Common myeloid progenitor, CD34-positive (primary cell): ENCODE measurements around the gene CLIC3.

Experiments used
- CTCF ChIA-PET: fragments of 350-600 bp; sonication (Branson Sonifier 250); formaldehyde crosslinking; loops from one replicate; lab custom pipeline; 2021; ENCODE audit warnings: antibody characterized with exemption; lab: Charles Lee
- POLR2A ChIA-PET: fragments of 350-600 bp; sonication (Branson Sonifier 250); formaldehyde crosslinking; loops from one replicate; lab custom pipeline; 2021; ENCODE audit warnings: antibody characterized with exemption; lab: Charles Lee
- DNase-seq, 3 donors: peaks; one replicate each; pipeline versions ENCODE4 v3.0.0 to v3.0.0-alpha.2; 2013
- H3K27ac ChIP-seq, 2 experiments: 1 replicate in 1 of 2; 2 replicates in 1 of 2; pipeline ENCODE4 v1.7.0; 2013; ENCODE audit warnings: inconsistent platforms in 2 of 2, low read length in 2 of 2, mild to moderate bottlenecking in 2 of 2, low read depth in 1 of 2, moderate library complexity in 1 of 2; ENCODE audit not compliant: severe bottlenecking in 2 of 2, insufficient read depth in 1 of 2, poor library complexity in 1 of 2
- H3K27me3 ChIP-seq, 5 experiments: replicated peaks in 2 of 5; 1 replicate in 3 of 5; 2 replicates in 2 of 5; pipeline versions ENCODE4 v1.6.1 to v1.7.0; 2013; ENCODE audit warnings: low read length in 4 of 5, mild to moderate bottlenecking in 2 of 5, moderate library complexity in 2 of 5, inconsistent platforms in 1 of 5; ENCODE audit not compliant: insufficient read depth in 5 of 5, control insufficient read depth in 4 of 5
- H3K36me3 ChIP-seq, 4 experiments: 1 replicate in 2 of 4; 2 replicates in 2 of 4; pipeline versions ENCODE4 v1.6.1 to v1.7.0; 2013; ENCODE audit warnings: low read length in 3 of 4, control low read depth in 1 of 4, mild to moderate bottlenecking in 1 of 4; ENCODE audit not compliant: control insufficient read depth in 4 of 4, insufficient read depth in 4 of 4
- H3K4me1 ChIP-seq, 4 experiments: 1 replicate in 3 of 4; 2 replicates in 1 of 4; pipeline versions ENCODE4 v1.6.1 to v1.7.1; 2013; ENCODE audit warnings: low read length in 3 of 4, mild to moderate bottlenecking in 3 of 4, control low read depth in 1 of 4, inconsistent platforms in 1 of 4, moderate library complexity in 1 of 4; ENCODE audit not compliant: control insufficient read depth in 4 of 4, insufficient read depth in 4 of 4; ENCODE audit errors: control extremely low read depth in 1 of 4
- H3K4me3 ChIP-seq, 7 experiments: 1 replicate in 4 of 7; 2 replicates in 3 of 7; pipeline versions ENCODE4 v1.5.1 to v1.7.0; 2013; ENCODE audit warnings: mild to moderate bottlenecking in 7 of 7, low read length in 6 of 7, moderate library complexity in 6 of 7, inconsistent platforms in 2 of 7, low read depth in 2 of 7, control low read depth in 1 of 7; ENCODE audit not compliant: insufficient read depth in 4 of 7, control insufficient read depth in 1 of 7; ENCODE audit errors: extremely low read depth in 1 of 7
- H3K9me3 ChIP-seq, 5 experiments: 1 replicate in 4 of 5; 2 replicates in 1 of 5; pipeline versions ENCODE4 v1.6.1 to v1.7.1; 2013; ENCODE audit warnings: low read length in 4 of 5, mild to moderate bottlenecking in 2 of 5, inconsistent platforms in 1 of 5, low read depth in 1 of 5, moderate library complexity in 1 of 5; ENCODE audit not compliant: control insufficient read depth in 4 of 5, insufficient read depth in 2 of 5; ENCODE audit errors: control extremely low read depth in 1 of 5
- whole genome bisulfite sequencing: methylation state at CpG from one replicate; pipeline ENCODE4 v1.1.5; 2013; ENCODE audit not compliant: insufficient coverage; 5-methylcytosine and 5-hydroxymethylcytosine counted together

Gene CLIC3

DNA sequence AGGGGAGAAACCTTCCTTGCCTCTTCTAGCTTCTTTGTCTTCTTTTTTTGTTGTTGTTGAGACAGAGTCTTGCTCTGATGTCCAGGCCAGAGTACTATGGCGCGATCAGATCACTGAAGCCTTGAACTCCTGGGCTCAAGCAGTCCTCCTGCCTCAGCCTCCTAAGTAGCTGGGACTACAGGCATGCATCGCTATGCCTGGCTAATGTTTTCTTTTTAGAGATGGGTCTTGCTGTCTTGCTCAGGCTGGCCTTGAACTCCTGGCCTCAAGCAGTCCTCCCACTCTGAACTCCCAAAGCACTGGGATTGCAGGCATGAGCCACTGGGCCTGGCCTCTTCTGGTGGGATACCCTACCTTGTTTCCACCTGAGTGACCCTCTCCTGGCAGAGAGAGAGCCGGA lies 7.5 kb downstream of the CLIC3 start:
- no peak for DNase-seq
- Histone ChIP-seq H3K4me3 (no peak overlapping the region), H3K27ac (no peak overlapping the region), H3K27me3 (peaks cover 0 to 48% (median 16%) of the 10 kb centered on the region in 5 experiments), H3K4me1 (peaks cover 0 to 33% (median 22%) of the 10 kb centered on the region in 4 experiments), H3K9me3 (no peaks in the 10 kb centered on the region), H3K36me3 (peaks cover 0 to 8% (median 3%) of the 10 kb centered on the region in 4 experiments)
- ChIA-PET CTCF (interaction anchor here (1.2 to 3.6 kb wide), 4 partner anchors 9 to 58 kb away, joined by 3 to 17 read pairs (median 4); partner anchors contain the start of gene PTGDS), POLR2A (no interaction called here)
- WGBS = 100% methylated on average over 4 of the region's 4 CpGs

DNA sequence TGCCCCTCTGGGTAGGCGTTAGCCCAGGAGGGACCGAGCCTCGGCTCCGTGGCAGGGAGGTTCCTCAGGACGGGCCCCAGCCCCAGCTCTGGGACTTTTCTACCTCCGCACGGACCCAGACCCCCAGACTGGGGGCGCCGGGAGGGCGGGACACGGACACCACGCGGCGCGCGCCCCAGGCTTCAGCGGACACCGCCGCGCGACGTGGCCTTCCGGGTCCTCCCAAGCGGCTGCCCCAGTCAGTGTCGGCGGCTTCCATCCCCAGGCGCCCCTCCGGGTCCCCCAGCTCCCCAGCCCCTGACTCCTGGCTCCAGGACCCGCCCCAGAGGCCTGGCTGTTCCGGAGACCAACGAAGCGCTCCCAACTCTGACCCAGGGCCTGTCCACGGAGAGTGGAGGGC lies 10.5 kb downstream of the CLIC3 start:
- Histone ChIP-seq H3K4me3 (no peak overlapping the region), H3K27ac (no peak overlapping the region), H3K9me3 (no peaks in the 10 kb centered on the region), H3K4me1 (peaks cover 0 to 17% (median 9%) of the 10 kb centered on the region in 4 experiments), H3K36me3 (no peaks in the 10 kb centered on the region), H3K27me3 (peaks cover 0 to 56% (median 13%) of the 10 kb centered on the region in 5 experiments)
- POLR2A ChIA-PET = no interaction called here
- WGBS = 13% methylated on average over 20 of the region's 33 CpGs
- DNase-seq = no peak
- CTCF ChIA-PET = interaction anchor here (1.2 to 3.6 kb wide), 3 partner anchors 9 to 12 kb away, joined by 4 to 17 read pairs (median 4); partner anchors contain the start of genes CLIC3 and PTGDS

DNA sequence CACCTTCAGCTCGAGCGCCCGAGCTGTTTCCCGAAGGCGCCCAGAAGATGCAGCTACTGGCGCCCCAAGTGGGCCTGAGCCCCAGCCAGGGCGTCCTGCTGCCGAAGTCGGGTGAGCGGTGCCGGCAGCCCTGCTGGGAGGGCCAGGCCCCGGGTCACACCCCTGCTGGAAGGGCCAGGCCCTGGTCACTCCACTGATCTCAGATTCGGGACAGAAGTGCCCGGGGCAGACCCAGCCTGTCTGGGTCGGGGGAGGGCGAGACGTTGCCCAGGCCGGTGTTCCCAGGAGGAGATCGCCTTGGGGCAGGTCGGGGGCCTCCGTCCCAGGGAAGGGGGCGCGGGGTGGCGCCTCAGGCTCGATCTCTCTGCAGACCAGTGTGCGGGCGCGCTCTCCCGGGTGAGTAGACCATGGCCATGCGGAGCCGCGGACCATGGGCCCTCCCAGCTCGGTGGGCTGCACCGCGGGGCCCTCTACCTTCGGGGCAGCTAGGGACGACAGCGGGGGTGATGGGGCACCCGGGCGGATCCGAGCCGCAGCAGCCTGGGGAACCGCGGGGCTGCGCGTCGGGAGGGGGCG lies 11.3 kb downstream of the CLIC3 start:
- Histone ChIP-seq H3K9me3 (no peaks in the 10 kb centered on the region), H3K27me3 (peaks cover 0 to 54% (median 13%) of the 10 kb centered on the region in 5 experiments), H3K4me3 (peak overlapping the region in 3 of 7 experiments; percentile 19 to 48 (median 45)), H3K27ac (no peak overlapping the region), H3K36me3 (no peaks in the 10 kb centered on the region), H3K4me1 (peaks cover 0 to 17% (median 9%) of the 10 kb centered on the region in 4 experiments)
- DNase-seq = peak in 2 of 3 donors; percentile 27 to 39
- ChIA-PET POLR2A (no interaction called here), CTCF (interaction anchor here (1.0 to 1.9 kb wide), 2 partner anchors 11 to 50 kb away, joined by 3 to 4 read pairs; no protein-coding TSS in a partner anchor)
- 3% methylated on average over 38 of the region's 48 CpGs for WGBS

DNA sequence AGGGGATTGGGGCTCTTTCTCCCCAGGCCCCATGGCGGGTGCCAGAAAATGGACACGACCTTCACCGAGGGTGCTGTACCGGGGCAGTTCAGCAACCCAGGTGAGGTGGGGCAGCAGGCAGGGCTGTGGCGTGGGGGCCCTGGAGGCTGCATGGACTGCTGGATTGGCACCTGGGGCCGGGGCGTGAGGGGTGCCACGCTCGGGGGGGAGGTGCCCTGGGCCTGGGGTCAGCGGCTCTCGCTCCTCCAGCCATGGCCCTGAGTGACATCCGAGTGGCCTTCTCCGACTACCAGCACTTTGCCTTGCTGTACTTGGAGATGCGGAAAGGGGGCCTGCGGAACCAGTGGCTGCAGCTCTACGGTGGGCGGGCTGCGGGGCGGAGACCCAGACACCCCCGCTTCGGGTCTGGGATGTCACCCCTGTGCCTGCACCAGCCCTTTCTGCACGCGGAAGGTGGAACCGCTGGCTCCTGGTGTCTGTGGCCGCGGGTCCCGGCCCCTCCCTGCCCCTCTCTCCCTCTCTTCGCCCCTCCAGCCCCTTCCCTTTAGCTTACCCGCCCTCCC lies 11.8 kb downstream of the CLIC3 start:
- CTCF ChIA-PET = interaction anchor here (1.0 to 1.9 kb wide), 2 partner anchors 11 to 51 kb away, joined by 3 to 4 read pairs; no protein-coding TSS in a partner anchor
- POLR2A ChIA-PET = no interaction called here
- H3K36me3 ChIP-seq = no peaks in the 10 kb centered on the region

DNA sequence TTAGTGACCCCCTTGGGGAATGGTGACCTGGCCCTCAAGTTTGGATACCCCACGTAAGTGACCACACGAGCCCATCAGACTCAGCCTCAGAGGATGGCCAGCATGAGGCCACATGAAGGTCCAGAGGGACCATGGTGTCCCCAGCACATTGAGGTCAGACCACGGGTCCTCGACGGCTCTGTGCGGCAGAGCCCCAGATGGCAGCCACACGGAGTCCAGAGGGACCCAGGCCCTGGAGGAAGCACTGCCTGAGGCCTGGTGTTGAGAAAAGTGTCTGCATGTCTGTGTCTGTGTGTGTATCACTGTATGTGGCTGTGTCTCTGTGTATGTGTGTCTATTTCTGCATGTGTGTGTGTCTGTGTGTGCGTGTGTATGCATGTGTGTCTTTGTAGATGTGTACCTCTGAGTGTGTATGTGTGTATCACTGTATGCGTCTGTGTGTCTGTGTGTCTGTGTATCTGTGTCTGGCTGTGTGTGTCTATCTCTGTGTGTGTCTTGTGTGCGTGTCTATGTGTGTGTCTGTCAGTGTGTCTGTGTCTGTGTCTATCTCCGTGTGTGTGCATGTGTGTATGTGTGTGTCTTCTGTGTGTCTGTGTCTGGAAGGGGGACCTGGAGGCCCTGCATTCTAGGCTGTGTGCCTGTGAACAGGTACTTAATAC lies 12.6 kb downstream of the CLIC3 start:
- Histone ChIP-seq H3K4me1 (peaks cover 0 to 20% (median 11%) of the 10 kb centered on the region in 4 experiments), H3K4me3 (no peak overlapping the region), H3K36me3 (no peaks in the 10 kb centered on the region), H3K27me3 (peaks cover 0 to 60% (median 14%) of the 10 kb centered on the region in 5 experiments), H3K27ac (no peak overlapping the region), H3K9me3 (no peaks in the 10 kb centered on the region)
- 83% methylated on average over 10 of the region's 11 CpGs for WGBS
- no peak for DNase-seq
- ChIA-PET POLR2A (no interaction called here), CTCF (no interaction called here)

More for the DNA sequence above, 11.8 kb downstream of the CLIC3 start:
- no peak overlapping the region for H3K4me3 ChIP-seq
- H3K27ac ChIP-seq = no peak overlapping the region
- H3K27me3 ChIP-seq = peaks cover 0 to 54% (median 13%) of the 10 kb centered on the region in 5 experiments
- no peaks in the 10 kb centered on the region for H3K9me3 ChIP-seq
- no peak for DNase-seq
- 57% methylated on average over 13 of the region's 29 CpGs for WGBS
- H3K4me1 ChIP-seq = peaks cover 0 to 17% (median 9%) of the 10 kb centered on the region in 4 experiments

DNA sequence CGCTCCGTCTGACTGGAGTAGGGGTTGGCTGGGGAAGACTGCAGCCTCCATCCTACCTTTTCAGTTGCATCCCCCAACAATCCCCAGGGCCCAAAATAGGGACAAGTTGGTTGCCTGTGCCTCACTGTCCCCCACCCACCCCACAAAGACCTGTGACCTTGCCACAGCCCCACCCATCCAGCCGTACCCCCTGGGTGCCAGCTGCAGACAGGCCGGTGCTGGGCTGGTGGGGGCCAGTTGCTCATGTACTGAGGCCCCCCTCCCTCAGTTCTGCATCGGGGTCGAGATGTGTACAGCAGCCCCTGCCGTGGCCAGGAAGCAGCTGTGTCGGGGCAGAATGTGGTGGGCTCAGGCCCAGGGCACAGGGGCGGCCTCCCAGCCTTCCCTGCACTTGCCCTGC lies 13.2 kb downstream of the CLIC3 start:
- Histone ChIP-seq H3K9me3 (no peaks in the 10 kb centered on the region), H3K4me1 (peaks cover 0 to 21% (median 12%) of the 10 kb centered on the region in 4 experiments), H3K27ac (no peak overlapping the region), H3K36me3 (no peaks in the 10 kb centered on the region), H3K4me3 (no peak overlapping the region), H3K27me3 (peaks cover 0 to 60% (median 13%) of the 10 kb centered on the region in 5 experiments)
- ChIA-PET CTCF (no interaction called here), POLR2A (no interaction called here)
- 74% methylated on average over 6 of the region's 9 CpGs for WGBS
- DNase-seq = no peak
